Measurements from ENCODE around the gene ASMTL.
"Not testable (repeated sequence)": the region's sequence is repeated elsewhere in the genome, so short reads cannot be mapped to it uniquely, and the experiment has no call there.

Gene ASMTL

GRCh38 chrX:1493412-1493811, 40.7 kb upstream of the ASMTL start:
- peaks cover 3% of the 10 kb centered on the region for H3K9me3 ChIP-seq (ENCODE audit: severe bottlenecking)
- H3K27me3 ChIP-seq (ENCODE audit: insufficient read depth, low read depth, severe bottlenecking): no peaks in the 10 kb centered on the region
- H3K36me3 ChIP-seq: no peaks in the 10 kb centered on the region
- H3K4me3 ChIP-seq (ENCODE audit: low read depth, low read length): no peak overlapping the region
- DNase-seq: no peak
- TF ChIP-seq CTCF (IDR thresholded peaks at IDR 0.05; ENCODE audit: low read depth, low read length): no peak
- no peak overlapping the region for H3K27ac ChIP-seq

- TF ChIP-seq CTCF (IDR thresholded peaks at IDR 0.05; ENCODE audit: low read depth, low read length): no peak
- H3K4me3 ChIP-seq (ENCODE audit: low read depth, low read length): no peak overlapping the region
- H3K36me3 ChIP-seq: no peaks in the 10 kb centered on the region
- no peak for DNase-seq
- no peak overlapping the region for H3K27ac ChIP-seq
- H3K9me3 ChIP-seq (ENCODE audit: severe bottlenecking): peaks cover 3% of the 10 kb centered on the region
- H3K27me3 ChIP-seq (ENCODE audit: insufficient read depth, low read depth, severe bottlenecking): no peaks in the 10 kb centered on the region
These were observed 39.8 kb upstream of the ASMTL start for GRCh38 chrX:1492421-1493012.

- Histone ChIP-seq H3K4me3 (ENCODE audit: low read depth, low read length) (no peak overlapping the region), H3K27me3 (ENCODE audit: insufficient read depth, low read depth, severe bottlenecking) (no peaks in the 10 kb centered on the region), H3K36me3 (no peaks in the 10 kb centered on the region), H3K9me3 (ENCODE audit: severe bottlenecking) (peaks cover 3% of the 10 kb centered on the region), H3K27ac (no peak overlapping the region)
- no peak for TF ChIP-seq CTCF (IDR thresholded peaks at IDR 0.05; ENCODE audit: low read depth, low read length)
- peak; percentile 48 for DNase-seq
These were observed 39.2 kb upstream of the ASMTL start for GRCh38 chrX:1491851-1492349.

- not testable (repeated sequence) for H3K36me3 ChIP-seq
These were observed 38.5 kb upstream of the ASMTL start for GRCh38 chrX:1491248-1491647.

GRCh38 chrX:1490723-1491122, 38.0 kb upstream of the ASMTL start:
- not testable (repeated sequence) for H3K36me3 ChIP-seq; H3K27ac ChIP-seq; H3K27me3 ChIP-seq (ENCODE audit: insufficient read depth, low read depth, severe bottlenecking); DNase-seq; H3K9me3 ChIP-seq (ENCODE audit: severe bottlenecking); H3K4me3 ChIP-seq (ENCODE audit: low read depth, low read length)

More at GRCh38 chrX:1491248-1491647, 38.5 kb upstream of the ASMTL start:
- H3K4me3 ChIP-seq (ENCODE audit: low read depth, low read length); H3K27me3 ChIP-seq (ENCODE audit: insufficient read depth, low read depth, severe bottlenecking); H3K27ac ChIP-seq; H3K9me3 ChIP-seq (ENCODE audit: severe bottlenecking); DNase-seq: not testable (repeated sequence)

- H3K9me3 ChIP-seq (ENCODE audit: severe bottlenecking); H3K4me3 ChIP-seq (ENCODE audit: low read depth, low read length); DNase-seq; H3K27ac ChIP-seq; H3K36me3 ChIP-seq; H3K27me3 ChIP-seq (ENCODE audit: insufficient read depth, low read depth, severe bottlenecking): not testable (repeated sequence)
These were observed 36.6 kb upstream of the ASMTL start for GRCh38 chrX:1489354-1489753.

- H3K27ac ChIP-seq: no peak overlapping the region
- TF ChIP-seq CTCF (IDR thresholded peaks at IDR 0.05; ENCODE audit: low read depth, low read length): no peak
- H3K36me3 ChIP-seq: no peaks in the 10 kb centered on the region
These were observed 36.0 kb upstream of the ASMTL start for GRCh38 chrX:1488745-1489144.

More at GRCh38 chrX:1488745-1489144, 36.0 kb upstream of the ASMTL start:
- DNase-seq: no peak
- peaks cover 6% of the 10 kb centered on the region for H3K9me3 ChIP-seq (ENCODE audit: severe bottlenecking)
- H3K27me3 ChIP-seq (ENCODE audit: insufficient read depth, low read depth, severe bottlenecking): no peaks in the 10 kb centered on the region
- H3K4me3 ChIP-seq (ENCODE audit: low read depth, low read length): no peak overlapping the region

Measured in WERI-Rb-1 (cell line).